PC-3 (cell line): ENCODE results near the gene KCTD1. TPM values are rescaled to one million over a fixed set of nuclear protein-coding genes. Genes with fewer than 3 reads are reported as not detected.

Source experiments
- ATAC-seq: fragments of 200-7000 bp; cut with Tn5 transposase; 2 replicates; pipeline ENCODE4 v1.9.1; 2020; ENCODE audit warnings: mild to moderate bottlenecking, moderate library complexity
- BruUV-seq: library from RNA; stranded (reverse); fragments of 400-500 nt; replicated peaks from 2 replicates; lab custom pipeline; 2021; lab: Mats Ljungman, UMichigan
- CTCF ChIA-PET: fragments of 300-600 bp; sonication (Branson Sonifier 250); formaldehyde crosslinking; loops from one replicate; lab custom pipeline; 2022; ENCODE audit warnings: antibody characterized with exemption; lab: Charles Lee
- POLR2A ChIA-PET: fragments of 300-600 bp; sonication (Branson Sonifier 250); formaldehyde crosslinking; loops from one replicate; lab custom pipeline; 2022; ENCODE audit warnings: antibody characterized with exemption; ENCODE audit not compliant: unreplicated experiment; lab: Charles Lee
- DNase-seq: peaks from one replicate; pipeline ENCODE4 v3.0.0-alpha.2; 2015
- H2AFZ ChIP-seq: fragments of 300-600 bp; sonication (generic); 2 replicates; pipeline ENCODE4 v1.6.0; 2016; ENCODE audit warnings: antibody characterized with exemption, low read length
- H3F3A ChIP-seq: fragments of 300-600 bp; sonication (generic); one replicate; pipeline ENCODE4 v1.6.0; 2017; ENCODE audit warnings: antibody characterized with exemption, low read length, control low read depth, mild to moderate bottlenecking; ENCODE audit not compliant: unreplicated experiment
- H3K27ac ChIP-seq: fragments of 300-600 bp; sonication (generic); 2 replicates; pipeline ENCODE4 v1.5.1; 2016; ENCODE audit warnings: mild to moderate bottlenecking, low read length
- H3K27me3 ChIP-seq: fragments of 300-600 bp; sonication (generic); 2 replicates; pipeline ENCODE4 v1.6.1; 2016; ENCODE audit warnings: low read length, mixed read lengths
- H3K36me3 ChIP-seq: fragments of 300-600 bp; sonication (generic); 2 replicates; pipeline ENCODE4 v1.6.1; 2016; ENCODE audit warnings: low read depth, mixed run types, low read length, mixed read lengths
- H3K4me1 ChIP-seq: fragments of 300-600 bp; sonication (generic); 2 replicates; pipeline ENCODE4 v1.5.1; 2016; ENCODE audit warnings: low read length; ENCODE audit not compliant: insufficient read depth
- H3K4me2 ChIP-seq: fragments of 300-600 bp; sonication (generic); 2 replicates; pipeline ENCODE4 v1.6.0; 2016; ENCODE audit warnings: low read length
- H3K4me3 ChIP-seq: fragments of 300-600 bp; sonication (generic); 2 replicates; pipeline ENCODE4 v1.5.1; 2016; ENCODE audit warnings: mild to moderate bottlenecking, low read length, mixed read lengths
- H3K79me2 ChIP-seq: fragments of 300-600 bp; sonication (generic); 2 replicates; pipeline ENCODE4 v1.6.1; 2017; ENCODE audit warnings: low read length, mixed read lengths
- H3K9ac ChIP-seq: fragments of 300-600 bp; sonication (generic); 2 replicates; pipeline ENCODE4 v1.6.0; 2016; ENCODE audit warnings: mild to moderate bottlenecking, low read length
- H3K9me2 ChIP-seq: fragments of 300-600 bp; sonication (generic); replicated peaks from 2 replicates; pipeline ENCODE4 v1.6.1; 2016; ENCODE audit warnings: mixed run types, low read length, mixed read lengths
- H3K9me3 ChIP-seq: fragments of 300-600 bp; sonication (generic); 2 replicates; pipeline ENCODE4 v1.6.1; 2016; ENCODE audit warnings: low read length, mixed read lengths
- H4K20me1 ChIP-seq: fragments of 300-600 bp; sonication (generic); 2 replicates; pipeline ENCODE4 v1.6.1; 2016; ENCODE audit warnings: low read length, mixed read lengths
- EZH2 ChIP-seq: fragments of 300-600 bp; sonication (generic); IDR thresholded peaks from one replicate; pipeline ENCODE4 v1.6.1; 2017; ENCODE audit warnings: antibody characterized with exemption, mild to moderate bottlenecking, low read length; ENCODE audit not compliant: unreplicated experiment
- EZH2phosphoT487 ChIP-seq: fragments of 300-600 bp; sonication (generic); IDR thresholded peaks from 2 replicates; pipeline ENCODE4 v1.6.1; 2018; ENCODE audit warnings: mild to moderate bottlenecking, antibody characterized with exemption, low read length, borderline replicate concordance
- intact Hi-C: fragments of 100-400 bp; cut with micrococcal nuclease; formaldehyde crosslinking; loops from 2 replicates; pipeline ENCODE4 v1.9.0; 2023
- total RNA-seq: library from RNA; depleted of rRNA; stranded (reverse); fragments of >200 nt; gene quantifications from 2 replicates; pipeline ENCODE4 v1.2.3, GENCODE V29; 2014
- TF ChIP-seq, protein P1 (sequence below): fragments of 300-600 bp; sonication (generic); conservative IDR thresholded peaks from 2 replicates; pipeline ENCODE4 v1.5.1; 2017; ENCODE audit warnings: antibody characterized with exemption, low read depth, mild to moderate bottlenecking, low read length

KCTD1 gene
- total RNA-seq, 1 experiment from 2014 or later = 15.8 TPM

DNA sequence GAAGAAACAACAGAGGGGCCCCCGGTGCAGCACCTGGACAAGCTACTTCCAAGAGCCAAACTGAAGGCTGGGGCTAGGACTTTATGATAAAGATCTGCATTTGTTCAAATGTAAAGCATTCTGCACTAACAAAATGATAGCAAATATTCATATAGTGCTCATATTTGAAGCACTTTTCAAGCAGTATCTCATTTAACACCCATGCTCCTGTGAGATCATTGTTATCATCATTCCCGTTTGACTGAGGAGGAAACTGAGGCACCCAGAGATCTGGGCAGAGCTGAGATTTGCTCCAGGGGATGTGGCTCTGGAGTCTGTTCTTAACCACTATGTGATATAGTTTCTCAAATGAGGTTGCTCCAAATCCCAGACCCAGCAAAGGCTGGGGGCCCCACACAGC, 9.8 kb downstream of the KCTD1 start:
- no peak overlapping the region for H3K9ac ChIP-seq
- DNase-seq (no peak), ATAC-seq (no peak)
- no TSS peak for BruUV-seq
- no peaks in the 10 kb centered on the region for H3K36me3 ChIP-seq
- no peak overlapping the region for H3K27ac ChIP-seq
- no peak overlapping the region for H3K4me2 ChIP-seq
- H3K4me1 ChIP-seq = peaks cover 22% of the 10 kb centered on the region; the same call in 1 of the 2 replicates
- H3K4me3 ChIP-seq = no peak overlapping the region
- H3K79me2 ChIP-seq = peaks cover 74% of the 10 kb centered on the region
- H2AFZ ChIP-seq = no peak overlapping the region
- ChIA-PET CTCF (no interaction called here), POLR2A (no interaction called here)
- TF ChIP-seq EZH2phosphoT487 (no peak), EZH2 (no peak)
- TF ChIP-seq, protein P1, sequence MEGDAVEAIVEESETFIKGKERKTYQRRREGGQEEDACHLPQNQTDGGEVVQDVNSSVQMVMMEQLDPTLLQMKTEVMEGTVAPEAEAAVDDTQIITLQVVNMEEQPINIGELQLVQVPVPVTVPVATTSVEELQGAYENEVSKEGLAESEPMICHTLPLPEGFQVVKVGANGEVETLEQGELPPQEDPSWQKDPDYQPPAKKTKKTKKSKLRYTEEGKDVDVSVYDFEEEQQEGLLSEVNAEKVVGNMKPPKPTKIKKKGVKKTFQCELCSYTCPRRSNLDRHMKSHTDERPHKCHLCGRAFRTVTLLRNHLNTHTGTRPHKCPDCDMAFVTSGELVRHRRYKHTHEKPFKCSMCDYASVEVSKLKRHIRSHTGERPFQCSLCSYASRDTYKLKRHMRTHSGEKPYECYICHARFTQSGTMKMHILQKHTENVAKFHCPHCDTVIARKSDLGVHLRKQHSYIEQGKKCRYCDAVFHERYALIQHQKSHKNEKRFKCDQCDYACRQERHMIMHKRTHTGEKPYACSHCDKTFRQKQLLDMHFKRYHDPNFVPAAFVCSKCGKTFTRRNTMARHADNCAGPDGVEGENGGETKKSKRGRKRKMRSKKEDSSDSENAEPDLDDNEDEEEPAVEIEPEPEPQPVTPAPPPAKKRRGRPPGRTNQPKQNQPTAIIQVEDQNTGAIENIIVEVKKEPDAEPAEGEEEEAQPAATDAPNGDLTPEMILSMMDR = no peak
- H3K27me3 ChIP-seq = no peaks in the 10 kb centered on the region
- no peaks in the 10 kb centered on the region for H3K9me2 ChIP-seq
- no peaks in the 10 kb centered on the region for H4K20me1 ChIP-seq
- H3K9me3 ChIP-seq = no peaks in the 10 kb centered on the region
- intact Hi-C loops = no loop called here
- no peaks in the 10 kb centered on the region for H3F3A ChIP-seq

DNA sequence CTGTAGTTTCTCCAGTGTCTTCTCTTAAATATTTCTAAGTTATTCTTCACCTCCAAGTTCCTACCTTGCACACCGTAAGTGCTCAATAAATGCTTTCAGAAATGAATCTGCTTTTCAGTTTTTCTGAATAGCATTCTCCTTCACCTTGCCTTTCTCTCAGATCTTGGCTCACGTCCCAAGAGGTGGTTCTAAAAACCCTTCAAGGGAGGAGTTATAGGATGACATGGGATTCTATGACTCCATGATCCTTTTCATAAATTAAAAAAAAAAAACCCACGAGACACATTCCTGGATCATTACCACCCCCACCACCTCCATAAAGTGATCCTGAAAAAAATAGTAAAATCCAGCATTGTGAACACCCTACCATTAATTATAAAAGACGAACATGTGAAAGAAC, 11.7 kb downstream of the KCTD1 start:
- no peak for ATAC-seq
- peaks cover 56% of the 10 kb centered on the region for H3K79me2 ChIP-seq
- intact Hi-C loops = no loop called here
- ChIA-PET POLR2A (no interaction called here), CTCF (no interaction called here)
- H3K4me1 ChIP-seq = peaks cover 20% of the 10 kb centered on the region; the same call in 1 of the 2 replicates
- no peak overlapping the region for H3K4me2 ChIP-seq
- no peaks in the 10 kb centered on the region for H3K9me3 ChIP-seq
- H3K27ac ChIP-seq = no peak overlapping the region
- no peak for DNase-seq
- TF ChIP-seq EZH2 (no peak), EZH2phosphoT487 (no peak)
- TF ChIP-seq, protein P1 = no peak
- no peak overlapping the region for H3K4me3 ChIP-seq
- no peak overlapping the region for H3K9ac ChIP-seq
- no peaks in the 10 kb centered on the region for H3F3A ChIP-seq
- H3K36me3 ChIP-seq = no peaks in the 10 kb centered on the region
- no peak overlapping the region for H2AFZ ChIP-seq
- no peaks in the 10 kb centered on the region for H3K9me2 ChIP-seq
- no peaks in the 10 kb centered on the region for H4K20me1 ChIP-seq
- H3K27me3 ChIP-seq = no peaks in the 10 kb centered on the region
- no TSS peak for BruUV-seq

DNA sequence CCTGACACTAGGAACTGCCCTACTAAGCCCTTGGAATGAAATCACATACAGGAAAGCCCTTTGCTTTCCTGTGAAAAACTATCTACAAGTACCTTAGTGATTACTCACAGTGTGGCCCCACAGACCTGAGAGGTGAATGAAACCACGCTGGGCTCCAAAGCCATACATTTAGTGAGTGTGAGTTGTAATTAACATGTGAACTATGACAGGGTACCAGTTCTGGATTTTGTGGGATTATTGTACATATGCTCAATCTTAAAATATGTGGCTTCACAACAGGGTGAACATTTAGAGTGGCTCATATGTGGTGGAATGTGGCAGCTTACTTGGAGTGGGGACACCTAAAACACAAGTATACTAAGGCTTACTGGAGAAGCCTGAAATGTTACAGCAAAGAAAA, 12.3 kb downstream of the KCTD1 start:
- no peaks in the 10 kb centered on the region for H4K20me1 ChIP-seq
- DNase-seq (peak; percentile 51), ATAC-seq (peak; percentile 52)
- intact Hi-C loops = no loop called here
- peaks cover 20% of the 10 kb centered on the region; the same call in 1 of the 2 replicates for H3K4me1 ChIP-seq
- no peak overlapping the region for H3K4me3 ChIP-seq
- H3K4me2 ChIP-seq = no peak overlapping the region
- ChIA-PET CTCF (no interaction called here), POLR2A (no interaction called here)
- no peaks in the 10 kb centered on the region for H3K27me3 ChIP-seq
- no peaks in the 10 kb centered on the region for H3K9me2 ChIP-seq
- H2AFZ ChIP-seq = no peak overlapping the region
- TF ChIP-seq EZH2phosphoT487 (no peak), EZH2 (no peak)
- TF ChIP-seq, protein P1 = no peak
- H3K79me2 ChIP-seq = peaks cover 50% of the 10 kb centered on the region
- no peaks in the 10 kb centered on the region for H3K9me3 ChIP-seq
- no TSS peak for BruUV-seq
- H3K27ac ChIP-seq = no peak overlapping the region
- no peak overlapping the region for H3K9ac ChIP-seq
- no peaks in the 10 kb centered on the region for H3F3A ChIP-seq
- H3K36me3 ChIP-seq = no peaks in the 10 kb centered on the region
